NCI-H460 (cell line): ENCODE results near the gene MOB3A. TPM values are rescaled to one million over a fixed set of nuclear protein-coding genes. Genes with fewer than 3 reads are reported as not detected.

Experiments
- DNase-seq: peaks from one replicate; pipeline ENCODE4 v3.0.0-alpha.2; 2016; ENCODE audit warnings: low read depth; ENCODE audit errors: extremely low read depth
- total RNA-seq: library from RNA; depleted of rRNA; stranded (reverse); fragments of >200 nt; shearing (Covaris generic); gene quantifications from 2 replicates; pipeline ENCODE4 v1.2.3, GENCODE V29; 2014

MOB3A gene
- total RNA-seq, 1 experiment from 2014 or later = 12.3 TPM

DNA sequence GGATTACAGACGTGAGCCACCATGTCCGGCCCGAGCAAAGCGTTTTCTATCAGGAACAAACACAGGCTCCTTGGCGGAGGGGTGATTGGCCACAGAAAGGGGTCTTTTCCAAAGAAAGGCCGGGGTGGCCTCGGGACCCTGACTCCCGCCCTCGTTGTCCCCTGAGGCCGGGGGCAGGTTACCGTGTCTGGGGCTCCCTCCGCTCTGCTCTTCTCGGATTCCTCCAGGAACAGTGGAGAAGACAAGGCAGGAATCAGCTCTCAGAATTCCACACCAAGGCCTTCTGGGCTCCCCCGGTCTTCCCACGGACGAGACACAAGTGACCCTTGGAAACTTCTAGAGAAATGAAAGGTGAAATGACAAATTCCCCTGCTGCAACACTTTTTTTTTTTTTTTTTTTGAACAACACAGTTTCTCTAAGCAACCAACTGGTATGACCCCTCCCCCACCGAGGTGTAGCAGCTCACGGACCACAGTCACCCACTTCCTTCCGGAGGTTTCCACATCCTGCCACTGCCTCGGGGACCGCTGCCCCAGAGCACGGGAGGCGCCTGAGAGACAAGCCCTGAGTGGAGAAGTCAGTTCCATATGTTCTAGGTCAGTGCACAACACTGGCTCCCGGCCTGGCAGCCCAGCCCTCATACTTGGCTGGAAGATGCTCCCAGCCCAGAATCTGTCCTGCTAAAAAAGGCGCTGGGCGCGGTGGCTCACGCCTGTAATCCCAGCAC lies 11.0 kb downstream of the MOB3A start:
- no peak for DNase-seq

DNA sequence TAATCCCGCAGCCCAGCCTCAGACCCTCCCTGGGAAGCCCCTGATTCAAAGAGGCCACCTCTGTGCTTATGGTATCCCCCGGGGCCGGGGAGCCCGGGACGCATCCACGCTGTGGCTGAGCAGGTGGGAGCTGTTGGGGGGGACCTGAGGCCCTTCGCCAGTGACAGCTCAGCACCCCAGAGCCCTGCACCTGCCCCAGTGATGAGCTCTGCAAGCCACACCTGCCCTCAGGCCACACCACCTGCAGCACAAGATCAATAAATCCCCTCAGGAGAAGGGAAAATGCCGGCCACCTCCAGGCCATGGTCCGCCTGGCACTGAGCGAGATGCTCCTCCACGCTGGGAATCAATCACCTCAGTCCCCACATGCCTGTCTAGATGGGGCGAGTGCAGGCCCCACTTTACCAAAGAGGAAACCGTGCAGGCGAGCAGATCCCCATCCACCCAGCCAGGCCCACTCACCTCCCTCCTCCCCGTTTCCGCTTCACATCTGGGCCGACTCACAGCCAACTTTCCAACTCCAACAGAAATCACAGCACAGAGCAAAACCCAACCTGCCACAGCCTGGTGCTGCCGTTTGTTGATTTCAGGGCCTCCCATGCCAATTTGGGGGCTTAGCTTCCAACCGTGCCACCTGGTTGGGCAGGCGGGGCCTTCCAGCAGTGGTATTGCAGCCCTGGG lies 12.8 kb downstream of the MOB3A start:
- DNase-seq = no peak

GRCh38 chr19:2081873-2082810 lies 14.0 kb downstream of the MOB3A start:
- DNase-seq = no peak

DNA sequence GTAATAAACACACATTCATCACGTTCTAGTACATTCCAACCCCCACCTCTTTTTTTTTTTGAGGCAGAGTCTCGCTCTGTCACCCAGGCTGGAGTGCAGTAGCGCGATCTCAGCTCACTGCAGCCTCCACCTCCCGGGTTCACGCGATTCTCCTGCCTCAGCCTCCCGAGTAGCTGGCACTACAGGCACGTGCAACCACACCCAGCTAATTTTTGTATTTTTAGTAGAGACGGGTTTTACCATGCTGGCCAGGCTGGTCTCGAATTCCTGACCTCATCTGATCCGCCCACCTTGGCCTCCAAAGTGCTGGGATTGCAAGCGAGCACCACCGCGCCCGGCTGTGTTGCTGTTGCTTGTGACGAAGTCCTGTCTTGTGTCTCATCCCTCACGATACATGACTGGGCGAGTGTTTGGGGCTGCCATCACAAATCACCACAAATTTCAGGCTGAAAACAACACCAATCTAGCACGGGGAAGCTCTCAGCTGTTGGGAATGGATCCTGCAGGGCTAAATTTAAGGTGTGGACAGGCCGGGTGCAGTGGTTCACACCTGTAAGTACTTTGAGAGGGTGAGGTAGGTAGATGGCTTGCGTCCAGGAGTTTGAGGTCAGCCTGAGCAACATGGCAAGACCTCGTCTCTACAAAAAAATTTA lies 15.7 kb downstream of the MOB3A start:
- DNase-seq = no peak

- DNase-seq = no peak
Observed at GRCh38 chr19:2079865-2080301, 16.2 kb downstream of the MOB3A start.

GRCh38 chr19:2079076-2079864 lies 16.9 kb downstream of the MOB3A start:
- DNase-seq = no peak

DNA sequence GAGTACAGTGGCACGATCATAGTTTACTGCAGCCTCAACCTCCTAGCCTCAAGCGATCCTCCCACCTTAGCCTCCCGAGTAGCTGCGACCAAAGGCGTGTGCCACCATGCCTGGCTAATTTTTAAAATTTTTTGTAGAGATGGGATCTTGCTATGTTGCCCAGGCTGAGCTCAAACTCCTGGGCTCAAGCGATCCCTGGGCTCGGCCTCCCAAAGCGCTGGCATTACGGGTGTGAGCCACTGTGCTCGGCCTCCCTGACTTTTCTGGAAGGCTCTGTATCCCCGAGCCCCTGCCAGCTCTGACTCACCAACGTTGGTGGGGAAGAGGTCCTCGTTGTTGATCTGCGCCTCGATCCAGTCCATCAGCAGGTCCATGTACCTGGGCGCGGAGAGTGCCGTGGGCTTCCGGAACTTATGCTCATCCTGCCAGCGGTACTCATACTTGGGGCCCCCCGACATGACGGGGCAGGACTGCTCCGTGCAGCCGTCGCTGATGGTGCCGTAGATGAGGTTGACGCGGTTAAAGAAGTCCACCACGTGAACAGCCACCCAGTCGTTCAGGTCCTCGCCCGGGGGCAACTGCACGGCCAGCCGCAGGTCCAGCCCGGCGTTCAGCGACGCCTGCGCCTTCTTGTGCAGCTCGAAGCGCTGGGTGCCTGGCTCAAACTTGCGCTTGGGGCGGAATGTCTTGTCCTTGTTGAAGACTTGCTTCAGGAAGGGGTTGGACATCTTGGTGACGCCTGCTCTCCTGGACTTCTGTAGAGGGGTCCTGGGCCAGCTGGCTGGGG lies 18.1 kb downstream of the MOB3A start:
- no peak for DNase-seq

- no peak for DNase-seq
Observed at GRCh38 chr19:2077398-2077797, 18.7 kb downstream of the MOB3A start.

GRCh38 chr19:2076526-2076944 lies 19.6 kb downstream of the MOB3A start:
- no peak for DNase-seq

GRCh38 chr19:2072757-2073551 lies 23.2 kb downstream of the MOB3A start:
- no peak for DNase-seq

DNA sequence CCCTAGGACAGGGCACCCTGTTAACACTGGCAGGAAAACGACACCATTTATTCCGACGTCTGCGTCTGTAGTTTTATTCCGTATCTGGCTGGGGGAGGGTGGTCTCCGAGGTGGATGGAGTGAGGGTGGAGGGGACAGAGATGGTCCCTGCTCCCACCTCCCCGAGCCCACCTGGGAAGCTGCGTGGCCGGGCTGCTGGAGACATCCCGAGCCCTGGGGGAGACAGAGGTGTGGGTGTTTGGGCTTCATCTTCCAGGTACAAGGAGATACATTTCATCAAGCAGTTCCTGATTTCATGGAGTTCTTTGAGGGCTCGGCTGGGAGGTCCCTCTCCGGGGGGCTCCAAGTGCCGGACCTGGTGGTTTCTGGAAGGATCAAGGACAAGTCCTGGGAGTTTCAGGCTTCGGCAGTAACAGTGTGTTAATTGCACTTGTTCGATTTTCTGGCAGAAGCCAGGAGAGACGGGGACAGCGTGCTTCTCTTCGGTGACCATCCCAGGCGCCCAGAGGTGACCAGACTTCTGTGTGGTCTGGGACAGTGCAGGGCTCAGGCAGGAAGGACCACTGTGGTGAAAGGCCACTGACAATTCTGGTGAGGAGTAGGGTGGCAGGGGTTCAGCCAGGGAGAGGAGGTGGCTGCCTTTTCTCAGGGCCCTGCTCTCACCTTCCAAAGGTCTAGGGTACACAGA lies 25.0 kb downstream of the MOB3A start:
- DNase-seq = no peak

DNA sequence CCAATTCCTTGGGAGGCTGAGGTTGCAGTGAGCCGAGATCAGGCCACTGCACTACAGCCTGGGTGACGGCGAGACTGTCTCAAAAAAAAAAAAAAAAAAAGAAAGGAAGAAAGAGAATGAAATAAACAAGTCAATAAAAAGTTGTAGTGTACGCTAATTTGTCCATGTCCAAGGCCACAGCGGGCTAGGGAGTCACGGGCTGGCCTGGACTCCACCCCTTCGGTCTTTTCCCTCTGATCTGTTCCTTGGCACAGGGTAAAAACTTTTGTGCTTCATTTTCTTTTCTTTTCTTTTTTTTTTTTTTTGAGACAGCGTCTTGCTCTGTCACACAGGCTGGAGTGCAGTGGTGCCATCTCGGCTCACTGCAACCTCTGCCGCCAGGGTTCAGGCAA lies 25.7 kb downstream of the MOB3A start:
- no peak for DNase-seq

DNA sequence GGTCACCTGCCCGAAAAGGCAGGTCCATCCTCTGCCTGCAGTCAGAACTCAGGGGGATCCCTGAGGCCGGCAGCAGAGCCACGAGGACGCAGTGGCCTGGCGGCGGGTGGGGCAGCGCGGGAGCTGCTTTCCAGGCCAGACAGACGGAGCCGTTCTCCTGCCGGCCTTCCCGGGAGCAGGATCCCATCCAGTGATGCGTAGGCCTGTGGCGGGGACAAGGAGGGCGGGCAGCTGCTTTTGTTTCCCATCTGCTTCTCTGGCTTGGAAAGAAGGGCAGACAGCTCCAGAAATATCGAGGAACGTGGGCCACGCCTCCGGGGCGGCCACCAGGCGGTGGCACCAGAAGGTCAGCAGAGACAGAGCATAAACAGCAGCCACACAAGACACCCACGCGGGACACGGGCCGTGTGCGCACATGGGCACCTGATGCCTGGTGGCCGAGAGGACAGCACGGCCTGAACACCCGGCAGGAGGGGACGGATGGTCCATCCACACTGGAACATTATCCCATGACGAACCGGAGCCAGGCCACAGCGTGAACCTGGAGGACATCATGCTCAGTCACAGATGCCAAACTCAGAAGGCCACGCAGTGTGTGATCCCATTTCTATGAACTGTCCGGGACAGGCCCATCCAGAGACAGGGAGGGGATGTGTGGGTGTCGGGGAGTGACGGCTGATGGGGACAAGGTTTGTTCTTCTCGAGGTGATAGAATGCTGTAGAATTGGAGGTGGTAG lies 31.2 kb downstream of the MOB3A start:
- DNase-seq = no peak

DNA sequence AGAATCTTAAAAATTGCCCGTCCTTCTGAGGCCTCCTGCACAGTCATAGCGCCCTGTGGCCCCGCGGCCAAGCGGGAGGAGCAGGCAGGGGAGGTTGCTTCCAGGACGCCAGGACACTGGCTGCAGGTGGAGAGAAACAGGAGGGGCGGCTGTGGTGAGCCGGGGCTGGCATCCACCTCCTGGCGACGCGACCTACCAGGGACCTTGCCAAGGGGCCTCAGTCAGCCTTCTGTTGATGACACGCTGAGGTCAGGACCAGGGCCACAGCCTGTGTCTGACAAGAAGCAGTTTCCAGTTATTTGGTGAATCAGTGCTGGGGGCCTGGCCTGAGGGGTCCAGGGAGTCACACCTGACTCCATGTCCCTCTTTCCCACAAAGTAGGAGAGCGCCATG lies 31.7 kb downstream of the MOB3A start:
- DNase-seq = no peak

DNA sequence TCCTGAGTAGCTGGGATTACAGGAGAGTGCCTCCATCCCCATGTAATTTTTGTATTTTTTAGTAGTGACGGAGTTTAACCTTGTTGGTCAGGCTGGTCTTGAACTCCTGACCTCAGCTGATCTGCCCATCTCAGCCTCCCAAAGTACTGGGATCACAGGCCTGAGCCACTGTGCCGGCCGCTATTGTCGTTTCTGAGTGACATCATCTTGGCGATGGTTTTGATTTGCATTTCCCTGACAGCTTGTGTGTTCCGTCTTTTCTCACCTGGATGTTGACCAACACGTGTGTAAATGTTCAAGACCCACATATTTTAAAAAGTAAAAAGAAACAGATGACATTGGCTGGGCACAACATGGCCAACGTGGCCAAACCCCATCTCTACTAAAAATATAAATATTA lies 32.3 kb downstream of the MOB3A start:
- no peak for DNase-seq

DNA sequence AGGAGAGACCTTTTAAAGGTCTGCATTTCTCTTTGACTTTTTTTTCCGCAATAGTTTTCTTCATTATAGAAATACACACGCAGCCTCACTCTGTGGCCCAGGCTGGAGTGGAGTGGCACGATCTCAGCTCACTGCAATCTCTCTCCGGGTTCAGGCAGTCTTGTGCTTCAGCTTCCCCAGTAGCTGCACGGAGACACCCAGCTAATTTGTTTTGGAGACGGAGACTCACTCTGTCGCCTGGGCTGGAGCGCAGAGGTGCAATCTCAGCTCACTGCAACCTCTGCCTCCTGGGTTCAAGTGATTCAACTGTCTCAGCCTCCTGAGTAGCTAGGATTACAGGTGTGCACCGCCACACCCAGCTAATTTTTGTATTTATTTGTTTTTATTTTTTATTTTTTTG lies 33.4 kb downstream of the MOB3A start:
- no peak for DNase-seq

DNA sequence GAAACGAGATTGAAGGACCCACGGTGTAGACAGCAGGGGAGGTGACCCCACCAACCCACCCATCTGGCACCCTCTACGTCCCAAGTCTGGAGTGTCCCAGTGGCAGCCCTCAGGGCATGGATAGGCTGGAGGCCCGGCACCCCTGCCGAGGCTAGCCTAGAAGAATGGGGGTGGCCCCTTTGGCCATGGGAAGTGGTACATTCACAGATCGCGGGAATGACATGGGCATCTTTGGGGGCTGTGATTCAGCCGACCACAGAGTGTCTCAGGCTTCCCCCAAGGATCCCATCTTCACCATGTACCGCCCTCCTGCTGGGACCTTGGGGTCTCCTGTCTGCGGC lies 33.8 kb downstream of the MOB3A start:
- no peak for DNase-seq
